NOMO-1 (cell line): Measurements from ENCODE around the gene FXYD1.
A peak's percentile ranks its signal among the peaks of the same experiment; 100 is the strongest.
"Not testable (repeated sequence)": the region's sequence is repeated elsewhere in the genome, so short reads cannot be mapped to it uniquely, and the experiment has no call there.

ENCODE experiments used
- DNase-seq, 2 experiments: peaks; one replicate each; lab custom pipeline; 2025; ENCODE audit not compliant: unreplicated experiment in 2 of 2; lab: John Stamatoyannopoulos, UW

The FXYD1 gene

DNA sequence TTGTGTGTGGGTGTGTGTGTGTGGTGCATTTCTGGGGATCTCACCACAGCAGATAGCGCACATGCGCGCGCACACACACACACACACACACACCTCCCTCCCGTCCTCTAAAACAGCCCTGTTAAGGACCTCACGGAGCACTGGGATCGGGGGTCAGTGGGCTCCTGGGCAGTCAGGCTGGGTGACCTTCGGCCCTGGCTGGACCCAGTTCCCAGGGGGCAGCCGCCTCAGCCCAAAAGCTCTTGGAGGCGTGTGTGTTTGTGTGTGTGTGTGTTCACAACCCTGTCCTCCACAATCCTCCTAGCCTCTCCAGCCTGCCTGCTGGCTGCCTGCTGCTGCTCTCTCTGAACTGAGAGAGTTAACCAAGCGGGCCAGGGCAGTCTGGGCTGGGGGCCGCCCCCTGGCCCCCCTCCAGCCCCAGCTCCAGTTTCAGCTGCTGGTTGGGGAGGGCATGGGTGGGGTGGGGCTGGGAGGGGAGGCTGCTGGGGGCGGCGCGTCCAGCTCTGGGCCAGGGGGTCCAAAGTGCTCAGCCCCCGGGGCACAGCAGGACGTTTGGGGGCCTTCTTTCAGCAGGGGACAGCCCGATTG is at the start of gene FXYD1:
Gene FXYD1, plus strand, starts transcription at position 520 of the 588 bp plus-strand sequence. CDS start 1,256 bp downstream, outside the sequence.
- DNase-seq, result no peak

DNA sequence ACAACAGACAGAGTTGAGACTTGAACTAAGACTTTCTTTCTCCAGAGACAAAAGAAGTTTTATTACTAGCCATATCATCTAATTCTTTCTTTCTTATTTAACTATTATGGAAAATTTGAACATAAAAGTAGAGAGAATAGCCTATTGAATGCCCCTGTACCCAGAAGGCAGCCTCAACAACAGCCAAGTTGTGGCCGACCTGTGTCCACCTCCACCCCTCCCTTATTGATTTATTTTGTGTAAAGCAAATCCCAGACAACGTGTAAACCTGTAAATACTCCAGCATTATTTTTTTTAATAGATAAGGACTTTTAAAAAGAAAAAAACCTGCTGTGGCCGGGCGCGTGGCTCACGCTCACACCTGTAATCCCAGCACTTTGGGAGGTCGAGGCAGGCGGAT is 49.1 kb upstream of the FXYD1 start:
- DNase-seq, result no peak

- no peak for DNase-seq
Observed at GRCh38 chr19:35090160-35090505, 48.5 kb upstream of the FXYD1 start.

GRCh38 chr19:35090506-35091214 is 48.0 kb upstream of the FXYD1 start:
- DNase-seq, result peak in 1 of 2 experiments; percentile 13

DNA sequence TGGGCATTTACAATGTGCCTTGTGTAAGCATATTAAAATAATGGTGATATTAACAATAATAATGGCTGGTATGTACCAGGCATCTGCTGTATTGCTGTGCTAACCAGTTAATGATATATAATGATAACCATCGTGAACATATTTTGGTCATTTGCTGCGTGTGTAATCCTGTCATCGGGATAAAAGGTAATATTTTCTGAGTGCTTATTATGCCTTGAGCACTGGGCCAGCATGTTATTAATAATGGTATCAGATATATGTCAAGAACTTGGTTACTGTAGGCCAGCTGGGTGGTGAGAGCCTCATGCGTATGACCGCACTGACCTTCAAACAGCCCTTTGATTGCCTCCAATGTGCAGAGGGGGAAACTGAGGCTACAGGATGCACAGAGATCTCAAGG is 45.2 kb upstream of the FXYD1 start:
- no peak for DNase-seq

GRCh38 chr19:35093941-35094647 is 44.5 kb upstream of the FXYD1 start:
- DNase-seq, result no peak

- DNase-seq, result no peak
Observed at GRCh38 chr19:35094656-35095055, 44.0 kb upstream of the FXYD1 start.

DNA sequence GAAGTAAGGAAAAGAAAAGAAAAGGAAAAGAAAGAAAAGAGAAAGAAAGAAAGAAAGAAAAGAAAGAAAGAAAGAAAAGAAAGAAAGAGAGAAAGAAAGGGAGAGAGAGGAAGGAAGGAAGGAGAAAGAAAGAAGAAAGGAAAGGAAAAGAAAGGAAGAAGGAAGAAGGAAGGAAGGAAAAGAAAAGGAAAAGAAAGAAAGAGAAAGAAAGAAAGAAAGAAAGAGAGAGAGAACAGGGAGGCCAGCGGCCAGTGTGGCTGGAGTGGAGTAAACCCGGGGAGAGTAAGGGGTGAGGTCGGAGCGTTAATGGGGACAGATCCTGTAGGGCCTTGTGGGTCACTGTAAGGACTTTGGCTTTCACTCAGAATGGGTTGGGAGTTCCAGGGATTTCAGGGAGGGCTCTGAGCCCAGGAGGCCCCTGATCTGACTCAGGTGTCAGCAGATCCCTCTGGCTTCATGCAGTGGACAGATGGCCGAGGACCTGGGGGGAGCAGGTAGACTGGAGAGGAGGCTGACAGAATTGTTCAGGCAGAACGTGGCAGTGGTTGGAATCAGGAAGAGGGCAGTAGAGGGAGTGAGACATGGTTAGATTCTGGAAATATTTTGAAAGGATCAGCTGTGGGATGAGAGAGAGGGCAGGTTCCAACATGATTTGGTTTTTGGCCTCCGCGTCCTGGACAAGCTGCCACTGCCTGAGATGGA is 42.8 kb upstream of the FXYD1 start:
- no peak for DNase-seq

DNA sequence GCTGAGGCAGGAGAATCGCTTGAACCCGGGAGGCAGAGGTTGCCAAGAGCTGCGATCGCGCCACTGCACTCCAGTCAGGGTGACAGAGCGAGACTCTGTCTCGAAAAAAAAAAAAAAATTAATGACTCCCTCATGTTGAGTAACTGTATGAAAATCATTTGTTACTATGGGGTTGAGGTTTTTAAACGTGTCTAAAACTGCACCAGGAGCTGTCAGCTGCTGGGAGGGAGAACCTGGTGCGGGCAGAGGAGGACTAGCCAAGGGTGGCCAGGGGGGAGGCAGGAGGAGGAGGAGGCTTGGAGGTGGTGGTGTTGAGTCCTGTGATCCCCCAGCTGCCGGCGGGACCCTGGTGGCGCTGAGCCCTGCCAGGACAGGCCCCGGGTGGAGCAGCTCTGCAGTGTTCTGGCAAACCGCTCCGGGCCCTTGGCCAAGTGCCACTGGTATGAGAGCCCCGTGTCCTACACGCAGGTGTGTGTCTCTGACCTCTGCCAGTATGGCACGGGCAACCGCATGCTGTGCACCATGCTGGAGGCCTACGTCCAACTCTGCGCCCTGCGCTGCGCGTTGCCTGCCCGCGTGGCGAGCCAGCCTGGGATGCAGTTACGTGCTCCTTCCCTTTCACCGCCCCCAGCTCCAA is 40.1 kb upstream of the FXYD1 start:
- no peak for DNase-seq

GRCh38 chr19:35099155-35099896 is 39.3 kb upstream of the FXYD1 start:
- DNase-seq, result no peak

DNA sequence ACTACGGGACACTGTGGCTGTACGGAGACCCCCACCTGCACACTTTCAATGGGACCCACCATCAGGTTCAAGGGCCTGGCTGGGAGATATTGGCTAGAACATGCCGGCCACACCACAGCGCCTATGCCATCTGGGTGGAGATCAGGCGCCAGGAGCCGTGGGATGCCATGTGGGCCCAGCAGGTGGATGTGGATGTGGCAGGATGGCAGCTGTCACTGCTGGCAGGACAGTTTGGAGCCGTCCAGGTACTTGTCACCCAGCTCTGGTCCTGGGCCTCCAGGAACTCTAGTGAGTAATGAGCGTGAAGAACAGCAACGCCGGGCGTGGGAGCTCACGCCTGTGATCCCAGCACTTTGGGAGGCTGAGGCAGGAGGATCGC is 38.7 kb upstream of the FXYD1 start:
- no peak for DNase-seq

DNA sequence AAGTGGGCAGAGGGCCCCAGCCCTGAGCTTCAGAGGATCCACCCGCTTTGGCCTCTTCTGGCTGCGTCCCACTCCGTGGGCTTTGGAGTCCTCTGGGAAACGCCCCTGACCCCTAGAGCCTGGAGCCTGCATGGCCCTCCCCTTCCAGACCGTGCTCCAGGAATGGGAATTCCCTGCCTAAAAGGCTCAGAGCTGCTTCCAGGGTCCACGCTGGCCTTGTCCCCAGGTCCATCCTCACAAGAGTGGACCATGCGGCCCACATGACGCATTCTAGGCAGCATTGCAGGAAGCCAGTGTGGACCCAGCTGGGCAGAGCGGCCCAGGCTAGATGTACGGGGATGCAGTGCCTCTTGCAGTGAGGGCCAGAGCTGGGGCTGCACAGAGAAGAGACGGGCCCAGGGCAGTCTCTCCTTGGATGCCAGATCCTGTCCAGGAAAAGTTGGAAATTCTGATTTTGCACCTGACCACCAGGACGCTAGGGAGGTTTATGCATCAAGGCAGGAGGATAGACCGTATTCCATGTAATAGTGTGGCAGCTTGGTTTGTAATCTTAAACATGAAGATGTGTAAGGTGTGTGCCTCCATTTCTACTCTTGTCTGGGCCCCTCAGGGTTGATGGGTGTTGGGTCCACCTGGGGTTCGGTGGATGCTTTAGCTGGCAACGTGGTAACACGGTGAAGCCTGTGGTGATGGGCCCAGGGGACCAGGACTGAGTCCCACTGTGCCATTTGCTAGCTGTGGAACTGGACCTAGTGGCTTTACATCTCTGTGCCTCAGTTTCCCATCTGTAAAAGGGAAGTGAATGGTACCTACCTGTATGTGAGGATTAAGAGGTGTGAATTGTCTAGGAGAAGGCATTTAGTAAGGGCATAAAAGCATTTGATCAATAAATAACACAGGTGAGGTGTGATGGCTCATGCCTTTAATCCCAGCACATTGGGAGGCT is 37.8 kb upstream of the FXYD1 start:
- no peak for DNase-seq

GRCh38 chr19:35101949-35102348 is 36.7 kb upstream of the FXYD1 start:
- not testable (repeated sequence) for DNase-seq

GRCh38 chr19:35103614-35104013 is 35.0 kb upstream of the FXYD1 start:
- DNase-seq, result not testable (repeated sequence)

DNA sequence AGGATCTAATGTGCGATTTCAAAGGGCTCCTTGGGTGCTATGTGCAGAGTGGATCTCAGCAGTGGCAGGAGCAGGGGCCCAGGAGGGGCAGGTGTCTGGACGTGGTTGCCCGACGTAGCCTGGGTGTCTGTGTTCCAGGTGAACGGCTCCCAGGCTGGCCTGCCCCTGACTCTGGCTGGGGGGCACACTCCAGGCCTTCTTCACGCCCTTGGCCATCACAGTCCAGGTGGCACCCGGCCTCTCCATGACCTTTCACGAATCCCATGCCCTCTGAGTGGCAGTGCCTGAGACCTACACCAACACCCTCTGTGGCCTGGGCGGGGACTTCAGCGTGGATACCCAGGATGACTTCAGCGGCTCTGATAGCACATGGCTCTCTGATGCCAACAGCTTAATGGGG is 34.3 kb upstream of the FXYD1 start:
- DNase-seq, result no peak

GRCh38 chr19:35105047-35105410 is 33.6 kb upstream of the FXYD1 start:
- DNase-seq, result no peak

DNA sequence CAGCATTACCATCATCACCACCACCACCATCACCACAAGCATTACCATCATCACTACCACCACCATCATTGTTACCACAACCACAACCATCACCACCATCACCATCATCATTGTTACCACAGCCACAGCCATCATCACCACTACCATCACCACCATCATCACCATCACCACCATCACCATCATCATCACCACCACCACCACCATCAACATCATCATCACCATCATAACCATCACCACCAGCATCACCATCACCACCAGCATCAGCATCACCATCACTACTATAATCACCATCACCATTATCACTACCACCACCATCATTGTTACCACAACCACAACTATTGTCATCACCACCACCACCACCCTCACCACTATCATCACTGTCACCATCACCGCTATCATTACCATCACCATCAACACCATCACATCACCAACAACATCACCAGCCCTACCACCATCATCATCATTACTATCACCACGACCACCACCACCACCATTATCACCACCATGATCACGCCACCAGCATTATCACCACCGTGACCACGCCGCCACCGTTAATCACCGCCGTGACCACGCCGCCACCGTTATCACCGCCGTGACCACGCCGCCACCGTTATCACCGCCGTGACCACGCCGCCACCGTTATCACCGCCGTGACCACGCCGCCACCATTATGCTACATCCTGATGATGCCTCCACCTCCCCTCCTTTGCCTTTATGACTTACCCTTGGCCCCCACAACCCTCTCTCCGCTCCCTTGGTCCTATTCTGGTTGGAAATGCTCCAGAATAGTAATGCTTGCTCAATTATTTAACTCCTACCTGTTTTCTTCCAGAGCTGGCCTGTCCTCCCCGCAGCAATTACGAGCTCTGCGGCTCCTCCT is 33.0 kb upstream of the FXYD1 start:
- DNase-seq, result no peak

- DNase-seq, result no peak
Observed at GRCh38 chr19:35106291-35106583, 32.4 kb upstream of the FXYD1 start.
